ENCODE data around the gene UNC5C. TPM values are rescaled to one million over a fixed set of nuclear protein-coding genes. Genes with fewer than 3 reads are reported as not detected.

Gene UNC5C
- total and polyA plus RNA-seq, 2 of the 8 experiments (the other 6 are each of a cell fraction or from before 2014, with no cell fraction given), result 0.30 to 1.3 TPM

DNA sequence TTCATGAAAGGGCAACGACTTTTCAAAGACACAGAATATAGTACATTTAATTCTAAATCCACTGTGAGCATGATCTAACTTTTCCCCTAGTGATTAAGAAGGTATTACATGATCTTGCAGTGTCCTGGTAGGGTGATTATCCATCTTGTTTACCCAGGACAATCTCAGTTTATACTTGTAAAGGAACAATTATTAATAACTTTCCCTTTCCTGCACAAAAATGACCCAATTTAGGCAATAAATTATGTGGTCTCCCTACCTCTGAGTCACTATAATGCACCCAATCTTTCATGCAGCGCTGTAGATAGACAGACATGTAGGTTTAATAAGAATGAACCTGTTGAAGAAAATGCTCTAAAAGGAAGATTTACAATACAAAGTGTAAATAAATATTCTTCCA lies 22.7 kb downstream of the UNC5C start:
- H3K27me3 ChIP-seq (replicated peaks in 1 of 4; ENCODE audit: control insufficient read depth in 3 of 4, extremely low read depth in 1 of 4, insufficient read depth in 3 of 4, low read length in 3 of 4), result no peaks in the 10 kb centered on the region
- H4K8ac ChIP-seq (ENCODE audit: extremely low read depth, insufficient read depth, low read length), result no peak overlapping the region
- FAIRE-seq (no peak), DNase-seq (ENCODE audit: low read depth in 1 of 2, low spot score in 2 of 2) (no peak)
- H3K4me1 ChIP-seq (replicated peaks in 1 of 4; ENCODE audit: control insufficient read depth in 3 of 4, insufficient read depth in 4 of 4, low read length in 3 of 4), result no peaks in the 10 kb centered on the region
- H3K4me3 ChIP-seq (ENCODE audit: extremely low read depth in 1 of 4, insufficient read depth in 2 of 4, low read depth in 3 of 4, low read length in 4 of 4), result no peak overlapping the region
- TF ChIP-seq E2F6 (IDR thresholded peaks at IDR 0.05) (no peak), SAP30 (IDR thresholded peaks at IDR 0.05; ENCODE audit: insufficient read depth, insufficient replicate concordance, low read length) (no peak), SIN3A (conservative IDR thresholded peaks at IDR 0.05 in 1 of 2, IDR thresholded peaks at IDR 0.05 in 1 of 2; ENCODE audit: low read depth in 1 of 2, low read length in 2 of 2) (no peak), NRF1 (IDR thresholded peaks at IDR 0.05; ENCODE audit: low read depth, low read length) (no peak), CTBP2 (IDR thresholded peaks at IDR 0.05; ENCODE audit: borderline replicate concordance, insufficient read depth, insufficient read length, low read length) (no peak), HDAC6 (IDR thresholded peaks at IDR 0.05; ENCODE audit: low read depth, low read length) (no peak), CHD1 (IDR thresholded peaks at IDR 0.05; ENCODE audit: low read depth, low read length) (no peak)
- H3K23me2 ChIP-seq (ENCODE audit: low read depth, low read length), result no peaks in the 10 kb centered on the region
- CTCF ChIA-PET (ENCODE audit: partially characterized antibody), result no interaction called here
- H3K14ac ChIP-seq (ENCODE audit: insufficient read length), result no peak overlapping the region
- no peak overlapping the region for H3K27ac ChIP-seq (ENCODE audit: low read depth, low read length)
- no peaks in the 10 kb centered on the region for H3K36me3 ChIP-seq (ENCODE audit: control insufficient read depth in 2 of 4, insufficient read depth in 4 of 4, low read length in 3 of 4)
- no peaks in the 10 kb centered on the region for H3K79me2 ChIP-seq (ENCODE audit: control insufficient read depth in 1 of 2, insufficient read depth in 2 of 2, low read length in 2 of 2)
- H3K9me3 ChIP-seq (ENCODE audit: insufficient read depth in 2 of 2, low read depth in 1 of 2, low read length in 1 of 2), result no peaks in the 10 kb centered on the region
- H3K79me1 ChIP-seq (ENCODE audit: low read depth, low read length), result no peaks in the 10 kb centered on the region
- H2BK120ac ChIP-seq (replicated peaks; ENCODE audit: low read depth, low read length), result no peak overlapping the region
- no peak overlapping the region for H2AK5ac ChIP-seq (ENCODE audit: low read depth, low read length)
- H3K56ac ChIP-seq (replicated peaks; ENCODE audit: insufficient read length, low read depth, low read length), result no peak overlapping the region
- no peak overlapping the region for H2AFZ ChIP-seq (ENCODE audit: low read length)
- no peak overlapping the region for H4K91ac ChIP-seq (replicated peaks; ENCODE audit: insufficient read length, low read length)
- H3K4me2 ChIP-seq (ENCODE audit: insufficient read depth in 1 of 2, low read depth in 2 of 2, low read length in 2 of 2), result no peak overlapping the region
- H2BK20ac ChIP-seq (ENCODE audit: low read length), result no peak overlapping the region
- no peak overlapping the region for H3K18ac ChIP-seq (ENCODE audit: extremely low read depth, low read length)
- no peak overlapping the region for H2BK15ac ChIP-seq (ENCODE audit: low read length)
- no peak overlapping the region for H3K23ac ChIP-seq (ENCODE audit: insufficient read length)
- no peak overlapping the region for H4K5ac ChIP-seq (ENCODE audit: insufficient read length, low read depth, low read length)
- POLR2A ChIA-PET (ENCODE audit: partially characterized antibody), result interaction anchor here (0.6 kb wide), 1 partner anchor 129 kb away, joined by 3 read pairs; no protein-coding TSS in a partner anchor
- H4K20me1 ChIP-seq (replicated peaks in 1 of 2; ENCODE audit: control insufficient read depth in 1 of 2, insufficient read depth in 2 of 2, low read length in 2 of 2), result no peaks in the 10 kb centered on the region
- 94% methylated on average over 2 of the region's 2 CpGs; no CpG with 5 or more reads in 1 of the 2 experiments for WGBS, 2 experiments (ENCODE audit: extremely low coverage in 1 of 2, insufficient coverage in 1 of 2, insufficient read length in 1 of 2, insufficient replicate concordance in 2 of 2, low coverage in 1 of 2, low lambda C conversion rate in 2 of 2, missing lambda C conversion rate in 1 of 2)
- H3K9ac ChIP-seq (replicated peaks in 1 of 4; ENCODE audit: extremely low read depth in 1 of 4, low read depth in 3 of 4, low read length in 3 of 4), result no peak overlapping the region
- no peak overlapping the region for H2BK12ac ChIP-seq (ENCODE audit: low read depth, low read length)
- no peak overlapping the region for H3K4ac ChIP-seq (replicated peaks; ENCODE audit: insufficient read length, low read depth, low read length)
- no peak overlapping the region for H2BK5ac ChIP-seq (ENCODE audit: low read depth, low read length)
